Inflammatory macrophage treated with lipopolysaccharide for 4 hours (primary cell): Measurements from ENCODE around the gene GAGE13.
A peak's percentile ranks its signal among the peaks of the same experiment; 100 is the strongest.
"Not testable (repeated sequence)": the region's sequence is repeated elsewhere in the genome, so short reads cannot be mapped to it uniquely, and the experiment has no call there.

ENCODE experiments used
- DNase-seq: peaks from one replicate; pipeline ENCODE4 v3.0.0-alpha.2; 2020

The GAGE13 gene, protein sequence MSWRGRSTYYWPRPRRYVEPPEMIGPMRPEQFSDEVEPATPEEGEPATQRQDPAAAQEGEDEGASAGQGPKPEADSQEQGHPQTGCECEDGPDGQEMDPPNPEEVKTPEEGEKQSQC

GRCh38 chrX:49331282-49331681 is at the start of gene GAGE13:
TSS of gene GAGE13 (plus strand) at chrX:49331582. CDS start at chrX:49332738, 1,156 bp downstream.
- DNase-seq: not testable (repeated sequence)

DNA sequence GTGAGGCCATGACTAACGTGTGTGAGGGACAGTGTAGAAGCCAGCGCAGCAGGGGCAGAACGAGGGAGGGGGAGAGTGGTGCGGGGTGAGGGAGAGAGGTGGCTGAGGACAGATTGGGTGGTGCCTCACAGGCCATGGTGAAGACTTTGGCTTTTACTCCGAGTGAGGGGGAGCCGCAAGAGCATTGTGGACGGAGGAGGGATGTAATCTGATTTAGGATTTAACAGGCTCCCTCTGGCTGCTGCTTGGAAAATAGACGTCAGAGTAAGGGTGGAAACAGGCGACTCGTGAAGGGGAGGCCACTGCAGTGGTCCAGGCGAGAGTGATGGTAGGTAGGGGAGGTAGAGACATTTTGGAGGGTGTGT is 48.8 kb upstream of the GAGE13 start:
- no peak for DNase-seq

DNA sequence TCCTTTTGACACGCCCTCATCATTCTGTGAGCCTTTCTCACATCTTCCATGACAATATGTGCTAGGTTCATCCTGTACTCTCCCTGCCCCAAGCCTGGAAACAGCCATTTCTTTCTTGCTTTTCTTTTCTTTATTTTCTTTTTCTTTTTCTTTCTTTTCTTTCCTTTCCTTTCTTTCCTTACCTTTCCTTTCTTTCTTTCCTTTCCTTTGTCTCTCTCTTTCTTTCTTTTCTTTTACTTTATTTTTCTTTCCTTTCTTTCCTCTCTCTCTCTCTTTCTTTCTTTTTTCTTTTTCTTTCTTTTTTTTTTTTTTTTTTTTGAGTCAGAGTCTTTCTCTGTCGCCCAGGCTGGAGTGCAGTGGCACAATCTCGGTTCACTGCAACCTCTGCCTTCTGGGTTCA is 47.2 kb upstream of the GAGE13 start:
- no peak for DNase-seq

DNA sequence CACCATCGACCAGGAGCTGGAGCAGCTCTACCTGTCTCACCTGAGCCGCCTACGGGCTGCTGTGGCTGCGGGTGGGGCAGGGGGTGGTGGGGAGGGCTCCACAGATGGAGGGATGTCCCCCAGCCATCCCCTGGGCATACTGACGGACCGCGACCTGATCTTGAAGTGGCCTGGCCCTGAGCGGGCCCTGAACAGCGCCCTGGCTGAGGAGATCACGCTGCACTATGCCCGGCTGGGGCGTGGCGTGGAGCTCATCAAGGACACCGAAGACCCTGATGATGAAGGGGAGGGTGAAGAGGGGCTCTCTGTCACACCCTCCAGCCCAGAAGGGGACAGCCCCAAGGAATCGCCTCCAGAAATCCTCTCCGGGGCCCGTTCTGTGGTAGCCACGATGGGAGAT is 45.2 kb upstream of the GAGE13 start:
- DNase-seq: no peak

DNA sequence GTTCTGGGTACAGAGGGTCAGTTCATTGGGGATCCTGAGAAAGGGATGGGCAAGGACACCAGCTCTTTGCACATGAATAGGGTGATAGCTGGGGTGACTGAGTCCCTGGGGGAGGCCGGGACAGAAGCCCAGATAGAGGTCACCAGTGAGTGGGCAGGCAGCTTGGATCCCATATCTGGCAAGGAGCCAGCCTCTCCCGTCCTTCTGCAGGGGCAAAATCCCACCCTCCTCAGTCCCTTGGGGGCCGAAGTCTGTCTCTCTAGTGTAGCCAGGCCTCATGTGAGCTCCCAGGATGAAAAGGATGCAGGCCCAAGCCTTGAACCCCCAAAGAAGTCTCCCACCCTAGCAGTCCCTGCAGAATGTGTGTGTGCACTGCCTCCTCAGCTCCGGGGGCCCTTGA is 44.8 kb upstream of the GAGE13 start:
- no peak for DNase-seq

GRCh38 chrX:49287665-49288064 is 43.7 kb upstream of the GAGE13 start:
- no peak for DNase-seq

- no peak for DNase-seq
These were observed 41.2 kb upstream of the GAGE13 start for GRCh38 chrX:49290215-49290614.

- DNase-seq: peak; percentile 44
These were observed 39.6 kb upstream of the GAGE13 start for GRCh38 chrX:49291615-49292337.

GRCh38 chrX:49292400-49293362 is 38.7 kb upstream of the GAGE13 start:
- no peak for DNase-seq

GRCh38 chrX:49299293-49299692 is 32.1 kb upstream of the GAGE13 start:
- not testable (repeated sequence) for DNase-seq

- DNase-seq: no peak
These were observed 30.7 kb upstream of the GAGE13 start for GRCh38 chrX:49300703-49301102.

GRCh38 chrX:49303346-49303745 is 28.0 kb upstream of the GAGE13 start, which contains the start of gene GAGE10:
TSS of gene GAGE10 (plus strand) at chrX:49303646. CDS start at chrX:49304860, 1,214 bp downstream.
- no peak for DNase-seq

- peak; percentile 1 for DNase-seq
These were observed 23.6 kb upstream of the GAGE13 start for GRCh38 chrX:49307775-49308174.

GRCh38 chrX:49308604-49309269 is 22.6 kb upstream of the GAGE13 start:
- peak; percentile 80 for DNase-seq

GRCh38 chrX:49309401-49309981 is 21.9 kb upstream of the GAGE13 start:
- DNase-seq: peak; percentile 48

DNA sequence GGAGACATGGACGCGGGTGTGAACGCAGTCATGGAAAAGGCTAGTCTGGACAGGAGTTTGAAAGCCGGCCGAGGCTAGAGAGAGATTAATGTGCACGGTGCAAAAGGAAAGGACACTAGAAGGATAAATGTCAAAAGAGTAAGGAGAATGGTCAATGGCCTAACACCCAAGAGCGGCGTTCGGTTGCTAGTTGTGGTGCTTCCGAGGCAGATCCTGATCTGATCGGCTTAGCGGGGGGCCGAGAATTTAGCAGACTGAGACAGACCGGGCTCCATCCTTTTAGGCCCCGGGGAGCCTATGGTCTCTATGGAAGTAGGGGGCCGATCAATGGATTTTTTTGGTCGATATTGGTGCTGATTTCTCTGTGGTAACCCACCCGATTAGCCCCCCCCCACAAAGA is 21.0 kb upstream of the GAGE13 start:
- no peak for DNase-seq

DNA sequence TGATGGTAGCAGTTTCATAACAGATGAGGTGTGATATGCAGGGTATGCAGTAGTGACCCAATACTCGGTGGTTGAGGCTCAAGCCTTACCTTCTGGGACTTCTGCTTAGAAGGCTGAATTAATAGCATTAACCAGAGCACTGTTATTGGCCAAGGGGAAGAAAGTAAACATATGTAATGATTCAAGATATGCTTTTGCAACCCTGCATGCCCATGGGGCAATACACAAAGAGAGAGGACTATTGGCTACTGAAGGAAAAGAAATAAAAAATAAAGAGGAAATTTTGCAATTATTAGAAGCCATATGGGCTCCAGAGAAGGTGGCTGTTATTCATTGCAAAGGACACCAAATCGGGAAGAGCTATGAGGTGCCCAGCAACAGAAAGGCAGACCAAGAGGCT is 19.2 kb upstream of the GAGE13 start:
- peak; percentile 78 for DNase-seq

GRCh38 chrX:49316085-49316484 is 15.3 kb upstream of the GAGE13 start:
- DNase-seq: no peak

- not testable (repeated sequence) for DNase-seq
These were observed 9.6 kb upstream of the GAGE13 start, which contains the start of gene GAGE12J for GRCh38 chrX:49321737-49322136. TSS of gene GAGE12J (plus strand) at chrX:49322037. CDS start at chrX:49323194, 1,157 bp downstream.

DNA sequence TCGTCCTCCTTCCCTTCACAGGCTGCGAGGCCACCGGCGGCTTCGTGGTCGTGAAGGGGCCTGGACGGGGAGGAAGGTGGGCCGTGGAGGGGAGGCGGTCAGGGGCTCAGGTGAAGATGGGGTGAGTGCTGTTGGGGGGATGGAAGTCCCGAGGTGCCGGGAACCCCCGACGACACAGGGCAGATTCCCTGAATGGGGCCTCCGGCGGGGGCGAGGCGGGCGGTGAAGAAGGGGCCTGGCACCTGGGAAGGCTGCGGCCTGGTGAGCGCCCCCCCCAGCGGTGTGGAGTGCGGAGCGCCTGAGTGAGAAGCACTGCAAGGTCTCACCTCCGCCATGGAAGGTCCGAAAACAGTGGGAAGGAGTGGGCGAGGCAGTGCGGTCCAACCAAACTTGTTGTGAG is 9.1 kb upstream of the GAGE13 start:
- DNase-seq: not testable (repeated sequence)

DNA sequence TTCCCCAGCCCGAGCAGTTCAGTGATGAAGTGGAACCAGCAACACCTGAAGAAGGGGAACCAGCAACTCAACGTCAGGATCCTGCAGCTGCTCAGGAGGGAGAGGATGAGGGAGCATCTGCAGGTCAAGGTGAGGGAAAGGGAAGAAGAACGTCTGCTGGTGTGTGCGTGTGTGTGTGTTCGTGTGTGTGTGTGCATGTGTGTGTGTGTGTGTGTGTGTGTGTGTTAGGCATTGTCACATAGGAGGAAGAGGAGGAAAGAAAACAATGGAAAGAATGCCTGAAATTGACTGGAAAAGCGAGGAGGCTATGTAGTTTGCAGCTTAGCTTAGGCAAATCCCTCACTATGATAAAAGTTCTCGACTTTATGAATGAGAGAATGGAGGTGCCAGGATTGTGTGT is 7.6 kb upstream of the GAGE13 start:
- DNase-seq: not testable (repeated sequence)

- DNase-seq: not testable (repeated sequence)
These were observed 961 bp upstream of the GAGE13 start for GRCh38 chrX:49330421-49330820.
